Activated CD8-positive, alpha-beta memory T cell treated with anti-CD3 and anti-CD28 coated beads for 24 hours (primary cell): ENCODE measurements around the gene HNRNPL.
A peak's percentile ranks its signal among the peaks of the same experiment; 100 is the strongest.
"Not testable (repeated sequence)": the region's sequence is repeated elsewhere in the genome, so short reads cannot be mapped to it uniquely, and the experiment has no call there.

ENCODE experiments used
- DNase-seq: peaks from one replicate; pipeline ENCODE4 v3.0.0-alpha.2; 2020

Gene HNRNPL

DNA sequence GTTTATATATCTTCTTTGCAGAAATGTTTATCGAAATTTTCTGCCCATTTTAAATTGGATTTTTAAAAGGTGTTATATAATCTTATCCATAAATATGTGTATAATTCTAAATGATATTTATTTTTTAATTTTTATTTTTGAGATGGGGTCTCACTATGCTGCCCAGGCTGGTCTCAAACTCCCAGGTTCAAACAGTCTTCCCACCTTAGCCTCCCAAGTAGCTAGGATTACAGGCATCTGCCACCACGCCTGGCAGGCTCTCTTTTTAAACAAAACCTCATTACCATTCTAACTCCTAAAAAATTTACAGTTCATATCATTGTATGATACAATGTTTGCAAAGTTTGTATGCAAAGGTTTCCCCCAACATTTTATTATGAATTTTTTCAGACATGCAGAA is 53.6 kb downstream of the HNRNPL start:
- DNase-seq, result no peak

DNA sequence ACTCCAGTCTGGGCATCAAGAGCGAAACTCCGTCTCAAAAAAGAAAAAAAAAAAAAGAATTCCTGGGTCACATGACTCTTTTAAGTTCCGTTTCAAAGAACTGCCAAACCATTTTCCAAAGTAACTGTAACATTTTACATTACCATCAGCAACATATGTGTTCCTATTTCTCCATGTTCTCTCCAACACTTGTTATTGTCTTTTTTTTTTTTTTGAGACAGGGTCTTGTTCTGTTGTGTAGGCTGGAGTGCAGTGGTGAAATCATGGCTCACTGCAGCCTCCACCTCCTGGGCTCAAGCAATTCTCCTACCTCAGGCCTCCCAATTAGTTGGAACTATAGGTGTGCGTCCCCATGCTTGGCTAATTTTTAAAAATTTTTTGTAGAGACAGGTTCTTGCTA is 54.2 kb downstream of the HNRNPL start:
- no peak for DNase-seq

DNA sequence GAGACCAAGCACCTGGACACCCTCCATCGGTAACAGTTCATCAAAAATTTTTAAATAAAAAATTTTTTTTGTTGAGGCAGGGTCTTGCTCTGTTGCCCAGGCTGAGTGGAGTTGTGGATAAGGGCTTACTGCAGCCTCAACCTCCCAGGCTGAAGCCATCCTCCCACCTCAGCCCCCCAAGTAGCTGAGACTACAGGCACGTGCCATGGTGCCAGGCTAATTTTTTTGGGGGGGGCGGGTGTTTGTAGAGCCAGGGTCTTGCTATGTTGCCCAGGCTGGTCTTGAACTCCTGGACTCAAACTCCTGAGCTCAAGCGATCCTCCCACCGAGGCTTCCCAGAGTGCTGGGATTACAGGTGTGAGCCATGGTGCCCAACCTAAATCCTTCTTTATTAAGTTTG is 56.1 kb downstream of the HNRNPL start:
- no peak for DNase-seq

DNA sequence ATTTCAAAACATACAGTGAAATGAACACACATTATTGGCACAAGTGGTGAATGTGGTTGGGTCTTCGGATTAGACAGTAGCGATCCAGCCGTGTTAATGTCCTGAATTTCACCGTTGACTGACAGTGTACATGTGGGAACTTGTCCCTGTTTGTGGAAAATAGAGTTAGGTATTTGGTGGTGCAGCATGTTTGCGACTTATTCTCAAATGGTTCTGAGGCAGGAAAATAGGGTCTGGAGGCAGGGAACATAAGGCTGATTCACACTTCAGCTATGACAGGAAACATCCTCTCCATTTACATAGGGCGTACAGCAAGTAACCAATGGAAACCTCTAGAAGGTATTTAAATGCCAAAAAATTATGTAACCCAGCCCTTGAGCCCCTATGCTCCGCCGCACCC is 56.6 kb downstream of the HNRNPL start:
- no peak for DNase-seq

DNA sequence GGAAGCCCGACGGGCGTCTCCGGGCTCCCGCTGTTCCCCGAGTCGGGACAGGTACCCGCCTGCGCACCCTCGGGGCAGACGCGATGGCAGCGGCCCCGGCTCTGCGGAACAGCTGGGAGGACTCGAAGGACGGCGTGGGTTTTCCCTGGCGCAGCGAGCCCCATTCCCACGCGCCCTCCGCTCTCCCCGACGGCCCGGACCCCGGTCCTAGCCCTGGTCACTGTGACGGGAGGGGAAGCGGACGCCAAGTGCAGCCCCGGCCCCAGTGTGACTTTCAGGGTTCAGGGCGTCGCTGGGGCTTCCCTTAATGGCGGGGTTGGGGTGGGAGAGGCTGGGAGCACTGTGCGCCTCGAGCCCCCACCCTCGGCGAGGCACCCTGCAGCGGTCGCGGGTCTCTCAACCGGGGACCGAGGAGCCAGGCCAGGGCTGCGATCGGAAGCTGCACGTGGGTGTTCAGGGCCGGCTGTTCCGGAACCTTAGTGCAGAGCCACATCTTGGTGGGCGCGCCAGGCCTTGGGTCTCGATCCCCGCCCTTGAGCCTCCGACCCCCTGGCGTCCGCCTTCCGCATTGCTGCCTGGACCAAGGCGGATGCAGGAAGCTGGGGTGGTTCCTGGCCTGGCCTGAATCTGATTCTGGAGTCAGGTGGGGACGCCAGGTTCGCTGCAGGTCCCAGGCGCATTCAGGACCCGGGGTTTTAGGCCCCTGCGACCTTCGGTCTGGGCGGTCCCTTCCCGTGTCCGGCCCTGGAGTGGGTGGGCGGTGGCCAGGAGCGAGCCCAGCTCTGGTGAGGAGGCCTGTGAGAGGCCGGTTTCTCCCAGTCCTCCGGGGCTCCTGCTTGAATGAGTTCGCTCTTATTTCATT is 57.3 kb downstream of the HNRNPL start:
- DNase-seq, result peak; percentile 77

DNA sequence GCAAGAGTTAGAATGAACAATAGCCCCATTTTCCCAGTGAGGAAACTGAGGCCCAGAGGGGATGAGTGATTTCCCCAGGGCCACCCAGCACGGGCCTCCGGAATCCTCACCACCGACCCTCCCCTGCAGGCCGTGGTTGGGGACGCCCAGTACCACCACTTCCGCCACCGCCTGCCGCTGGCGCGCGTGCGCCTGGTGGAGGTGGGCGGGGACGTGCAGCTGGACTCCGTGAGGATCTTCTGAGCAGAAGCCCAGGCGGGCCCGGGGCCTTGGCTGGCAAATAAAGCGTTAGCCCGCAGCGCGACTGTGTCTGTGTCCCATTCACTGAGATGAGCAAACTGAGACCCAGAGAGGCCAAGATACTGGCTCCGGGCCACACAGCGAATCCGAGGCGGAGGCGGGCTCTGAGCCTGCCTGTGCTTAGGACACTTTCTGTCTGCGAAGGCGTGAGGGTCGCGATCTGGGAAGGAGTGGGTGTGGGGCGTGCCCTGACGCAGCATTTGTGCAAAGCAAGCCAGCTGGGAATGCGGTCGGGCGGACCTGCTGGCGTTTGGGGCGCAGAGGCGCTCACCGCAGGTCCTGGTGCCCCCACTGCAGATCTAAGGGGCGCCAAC is 58.2 kb downstream of the HNRNPL start:
- not testable (repeated sequence) for DNase-seq

DNA sequence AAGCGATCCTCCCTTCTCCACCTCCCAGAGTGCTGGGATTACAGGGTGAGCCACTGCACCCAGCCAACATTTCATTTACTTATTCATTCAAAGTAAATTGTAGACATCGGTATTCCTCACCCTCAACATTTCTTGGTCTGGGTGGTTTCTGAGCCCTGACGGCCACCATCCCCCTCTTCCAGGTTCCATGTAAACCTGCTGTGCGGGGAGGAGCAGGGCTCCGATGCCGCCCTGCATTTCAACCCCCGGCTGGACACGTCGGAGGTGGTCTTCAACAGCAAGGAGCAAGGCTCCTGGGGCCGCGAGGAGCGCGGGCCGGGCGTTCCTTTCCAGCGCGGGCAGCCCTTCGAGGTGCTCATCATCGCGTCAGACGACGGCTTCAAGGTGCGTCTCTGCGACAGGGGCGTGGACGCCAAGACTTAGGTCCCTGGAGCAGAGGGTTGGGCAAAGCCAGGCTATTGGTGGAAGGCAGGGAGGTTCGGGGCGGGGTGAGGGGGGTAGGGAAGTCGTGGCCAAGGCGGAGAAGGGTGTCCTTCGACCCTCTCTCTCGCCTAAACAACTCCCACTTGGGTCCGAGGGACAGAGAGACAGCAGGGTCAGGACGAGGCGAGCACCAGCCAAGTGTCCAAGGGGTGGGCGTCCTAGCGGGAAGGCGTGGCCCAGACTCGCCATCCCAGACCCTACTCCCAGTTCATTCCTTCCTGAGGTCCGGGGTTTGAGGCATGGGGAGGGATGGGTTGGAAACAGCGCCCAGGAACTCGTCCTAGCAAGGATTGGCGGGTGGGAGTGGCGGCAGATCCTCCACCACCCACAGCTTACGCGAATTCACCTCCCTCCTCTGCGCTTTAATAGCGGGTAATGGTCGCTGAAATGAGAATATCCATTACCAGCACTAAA is 59.0 kb downstream of the HNRNPL start:
- DNase-seq, result not testable (repeated sequence)

DNA sequence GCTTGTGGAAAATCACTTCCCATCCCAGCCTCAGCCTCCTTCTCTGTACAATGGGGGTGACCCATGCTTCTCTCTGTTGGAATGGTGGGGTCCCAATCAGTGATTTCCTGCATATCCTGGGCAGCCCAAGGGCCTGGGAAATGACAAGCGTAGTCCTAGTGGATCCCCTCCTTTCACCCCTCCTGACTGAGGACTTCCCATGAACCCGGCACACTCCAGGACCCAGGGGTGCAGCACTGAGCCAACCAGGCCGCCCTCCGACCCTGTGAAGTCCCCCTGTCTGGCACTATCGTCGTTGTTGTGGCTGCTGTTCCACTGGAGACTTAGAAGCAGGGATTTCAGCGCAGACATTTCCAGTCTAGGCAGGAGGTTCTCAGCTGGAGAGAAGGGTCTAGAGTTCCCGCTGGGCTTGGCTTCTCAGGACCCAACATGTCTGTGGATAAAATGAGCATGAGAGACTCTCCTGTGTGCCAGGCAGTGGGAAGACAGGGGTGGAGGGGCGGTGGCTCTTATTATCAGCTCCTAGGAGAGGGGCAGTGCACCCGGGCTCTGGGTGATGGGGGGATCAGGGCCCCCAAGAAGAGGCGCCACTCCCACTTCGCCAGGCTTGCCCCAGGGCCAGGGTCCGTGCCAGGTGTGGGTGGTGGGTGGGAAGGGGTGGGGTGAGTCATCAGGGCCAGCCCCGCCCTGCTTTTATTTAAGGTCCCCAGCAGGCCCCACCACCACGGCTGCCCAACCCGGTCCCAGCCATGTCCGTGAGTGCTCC is 61.1 kb downstream of the HNRNPL start, which contains the start of gene LGALS7B:
Gene LGALS7B, plus strand, starts transcription at position 723 of the 766 bp plus-strand sequence. Its CDS starts 27 bp downstream, at position 750.
- DNase-seq, result no peak

DNA sequence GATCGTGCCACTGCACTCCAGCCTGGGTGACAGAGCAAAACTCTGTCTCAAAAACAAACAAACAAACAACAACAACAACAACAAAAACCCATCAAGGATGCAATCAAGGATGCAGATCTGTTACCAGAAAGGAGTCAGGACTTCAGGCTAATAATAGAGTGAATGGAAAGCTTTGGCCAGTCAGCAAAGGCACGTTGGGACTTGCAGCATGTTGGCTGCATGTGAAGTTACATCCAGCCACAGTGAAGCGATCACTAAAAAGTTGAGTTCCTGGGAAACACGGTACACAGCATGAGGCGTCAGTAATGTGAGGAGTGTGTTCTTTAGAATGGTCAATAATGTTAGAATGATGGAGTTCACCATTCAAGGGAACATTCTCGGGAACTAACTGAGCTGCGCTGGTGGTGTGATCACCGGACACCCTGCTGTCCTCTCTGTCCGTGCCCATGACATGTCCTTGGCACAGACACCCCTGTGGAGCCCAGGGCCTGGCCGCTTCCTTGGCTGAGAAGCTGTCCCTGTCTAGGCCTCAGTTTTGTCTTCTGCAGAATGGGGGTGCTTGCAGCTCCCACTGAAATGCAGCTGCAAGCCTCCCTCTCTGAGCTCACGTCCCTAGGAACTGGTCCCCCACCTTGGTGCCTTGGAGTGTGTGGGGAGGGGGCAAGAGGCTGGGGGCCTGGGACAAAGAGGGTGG is 63.1 kb downstream of the HNRNPL start:
- DNase-seq, result no peak
